ENCODE data around the gene PROSER3. TPM values are rescaled to one million over a fixed set of nuclear protein-coding genes. Genes with fewer than 3 reads are reported as not detected.

The PROSER3 gene
- total and polyA plus RNA-seq, 2 donors (not counting 3 experiments of a cell fraction or from before 2014, with no cell fraction given), result 18.3 to 28.3 TPM

DNA sequence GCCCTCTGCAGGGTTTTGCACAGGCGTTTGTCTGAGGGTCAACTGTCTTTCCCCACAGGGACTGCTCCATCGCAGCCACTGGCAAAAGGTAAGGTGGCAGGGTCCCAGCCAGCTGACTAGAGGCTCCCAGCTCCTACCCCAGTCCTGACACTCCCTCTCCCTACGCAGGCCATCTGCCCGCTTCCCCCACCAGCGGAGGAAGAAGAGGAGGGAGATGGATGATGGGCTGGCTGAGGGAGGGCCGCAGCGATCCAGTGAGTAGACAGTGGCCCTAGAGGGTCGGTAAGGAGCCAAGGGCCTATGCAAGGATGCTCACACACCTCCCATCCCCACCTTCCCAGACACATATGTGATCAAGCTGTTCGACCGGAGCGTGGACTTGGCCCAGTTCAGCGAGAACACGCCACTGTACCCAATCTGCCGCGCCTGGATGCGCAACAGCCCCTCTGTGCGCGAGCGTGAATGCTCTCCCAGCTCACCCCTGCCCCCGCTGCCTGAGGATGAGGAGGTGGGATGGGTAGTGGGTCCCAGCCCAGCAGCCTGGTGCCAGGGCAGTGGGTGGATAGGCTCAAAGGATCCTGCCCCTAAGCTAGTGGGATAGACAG, 5.1 kb upstream of the PROSER3 start:
- Histone ChIP-seq H3K9me3 (replicated peaks; ENCODE audit: control insufficient read depth, insufficient read depth, low read length) (no peaks in the 10 kb centered on the region), H3K36me3 (ENCODE audit: control insufficient read depth in 2 of 2, extremely low read depth in 1 of 2, insufficient read depth in 2 of 2, low read length in 2 of 2) (peaks cover 0 to 13% of the 10 kb centered on the region in 2 experiments), H3K9me1 (replicated peaks; ENCODE audit: control insufficient read depth, extremely low read depth, insufficient read depth, low read length) (no peaks in the 10 kb centered on the region), H3K4me2 (ENCODE audit: insufficient read depth, low read length) (no peak overlapping the region), H3K9ac (replicated peaks; ENCODE audit: extremely low read depth, insufficient read depth, low read length) (no peak overlapping the region), H2AFZ (ENCODE audit: low read depth, low read length) (no peak overlapping the region), H3K4me1 (ENCODE audit: control insufficient read depth, extremely low read depth, insufficient read depth, low read length) (peaks cover 20% of the 10 kb centered on the region), H3K4me3 (replicated peaks in 1 of 3; ENCODE audit: insufficient read depth in 1 of 3, low read depth in 1 of 3, low read length in 3 of 3) (no peak overlapping the region), H3K79me2 (ENCODE audit: control insufficient read depth, insufficient read depth, low read length) (peaks cover 12% of the 10 kb centered on the region), H3K27me3 (ENCODE audit: control insufficient read depth in 2 of 2, insufficient read depth in 2 of 2, low read length in 2 of 2) (no peaks in the 10 kb centered on the region), H3K27ac (ENCODE audit: insufficient read depth, low read depth, low read length) (no peak overlapping the region), H4K20me1 (replicated peaks; ENCODE audit: control insufficient read depth, extremely low read depth, insufficient read depth, low read length) (no peaks in the 10 kb centered on the region)
- intact Hi-C loops (cut with micrococcal nuclease), result no loop called here
- FAIRE-seq (no peak), DNase-seq (ENCODE audit: low read depth, low spot score) (no peak)
- BruUV-seq (replicated peaks), result no TSS peak
- no peak for TF ChIP-seq GATA2 (IDR thresholded peaks at IDR 0.05; ENCODE audit: insufficient read depth, insufficient read length, low read depth, low read length)
- TF ChIP-seq MYC (IDR thresholded peaks at IDR 0.05; ENCODE audit: low read depth, low read length), result no peak
- no peak for TF ChIP-seq POLR2AphosphoS5 (IDR thresholded peaks at IDR 0.05; ENCODE audit: insufficient read depth, low read depth, low read length)
- TF ChIP-seq POLR2A (IDR thresholded peaks at IDR 0.05; ENCODE audit: low read depth, low read length), result no peak
- no peak for TF ChIP-seq CTCF (IDR thresholded peaks at IDR 0.05; ENCODE audit: extremely low read depth in 1 of 2, insufficient read depth in 1 of 2, low read depth in 1 of 2, low read length in 2 of 2)
- no peak for TF ChIP-seq JUN (IDR thresholded peaks at IDR 0.05; ENCODE audit: borderline replicate concordance, insufficient read depth, insufficient read length, low read depth)
- TF ChIP-seq FOS (IDR thresholded peaks at IDR 0.05; ENCODE audit: borderline replicate concordance, insufficient read depth, low read length), result no peak
- TF ChIP-seq MAX (IDR thresholded peaks at IDR 0.05; ENCODE audit: insufficient read depth, insufficient read length), result no peak
- no peak for TF ChIP-seq EZH2 (IDR thresholded peaks at IDR 0.05; ENCODE audit: borderline replicate concordance, low read depth, low read length, severe bottlenecking)
- dilution Hi-C loops (cut with MboI; ENCODE audit: extremely low pct_ligation_motif_present, low sequenced_read_pairs), result no loop called here
- ChIA-PET CTCF (no interaction called here), POLR2A (no interaction called here)
